Skeletal muscle satellite cell (primary cell): Measurements from ENCODE around the gene B2M.
"Not testable (repeated sequence)": the region's sequence is repeated elsewhere in the genome, so short reads cannot be mapped to it uniquely, and the experiment has no call there.

Experiments
- H3K27me3 ChIP-seq: 2 replicates; pipeline ENCODE4 v1.7.0; 2013; ENCODE audit warnings: low read length; ENCODE audit not compliant: control insufficient read depth, insufficient read depth
- H3K36me3 ChIP-seq: 2 replicates; pipeline ENCODE4 v1.7.0; 2013; ENCODE audit warnings: mild to moderate bottlenecking, control low read depth, low read length; ENCODE audit not compliant: insufficient read depth
- H3K4me1 ChIP-seq: 2 replicates; pipeline ENCODE4 v1.7.0; 2013; ENCODE audit warnings: low read length; ENCODE audit not compliant: control insufficient read depth, insufficient read depth
- H3K4me2 ChIP-seq: 2 replicates; pipeline ENCODE4 v1.7.0; 2013; ENCODE audit warnings: mild to moderate bottlenecking, low read length
- H3K4me3 ChIP-seq: 2 replicates; pipeline ENCODE4 v1.7.0; 2013; ENCODE audit warnings: low read length
- H3K9ac ChIP-seq: 2 replicates; pipeline ENCODE4 v1.7.0; 2013; ENCODE audit warnings: mild to moderate bottlenecking, low read depth, low read length, moderate library complexity
- H3K9me3 ChIP-seq: replicated peaks from 2 replicates; pipeline ENCODE4 v1.7.0; 2013; ENCODE audit warnings: mild to moderate bottlenecking, control low read depth, low read length

The B2M gene

GRCh38 chr15:44676676-44677075 lies 34.6 kb upstream of the B2M start:
- peaks cover 69% of the 10 kb centered on the region for H3K27me3 ChIP-seq
- no peak overlapping the region for H3K9ac ChIP-seq
- H3K9me3 ChIP-seq: no peaks in the 10 kb centered on the region
- H3K36me3 ChIP-seq: no peaks in the 10 kb centered on the region
- H3K4me1 ChIP-seq: no peaks in the 10 kb centered on the region
- no peak overlapping the region for H3K4me2 ChIP-seq
- no peak overlapping the region for H3K4me3 ChIP-seq

GRCh38 chr15:44682211-44682610 lies 29.1 kb upstream of the B2M start:
- no peaks in the 10 kb centered on the region for H3K4me1 ChIP-seq
- H3K9me3 ChIP-seq: no peaks in the 10 kb centered on the region
- no peak overlapping the region for H3K4me2 ChIP-seq
- no peaks in the 10 kb centered on the region for H3K36me3 ChIP-seq
- H3K4me3 ChIP-seq: no peak overlapping the region
- H3K27me3 ChIP-seq: peaks cover 34% of the 10 kb centered on the region
- no peak overlapping the region for H3K9ac ChIP-seq

- H3K4me3 ChIP-seq, H3K9me3 ChIP-seq, H3K4me1 ChIP-seq, H3K9ac ChIP-seq, H3K36me3 ChIP-seq: not testable (repeated sequence)
- peak overlapping the region; percentile 33 for H3K4me2 ChIP-seq
- H3K27me3 ChIP-seq: peaks cover 30% of the 10 kb centered on the region
These were observed 28.3 kb upstream of the B2M start for GRCh38 chr15:44682809-44683682.

GRCh38 chr15:44689318-44689717 lies 22.0 kb upstream of the B2M start:
- not testable (repeated sequence) for H3K36me3 ChIP-seq, H3K9ac ChIP-seq, H3K9me3 ChIP-seq, H3K4me3 ChIP-seq, H3K4me2 ChIP-seq, H3K4me1 ChIP-seq
- H3K27me3 ChIP-seq: peaks cover 18% of the 10 kb centered on the region

DNA sequence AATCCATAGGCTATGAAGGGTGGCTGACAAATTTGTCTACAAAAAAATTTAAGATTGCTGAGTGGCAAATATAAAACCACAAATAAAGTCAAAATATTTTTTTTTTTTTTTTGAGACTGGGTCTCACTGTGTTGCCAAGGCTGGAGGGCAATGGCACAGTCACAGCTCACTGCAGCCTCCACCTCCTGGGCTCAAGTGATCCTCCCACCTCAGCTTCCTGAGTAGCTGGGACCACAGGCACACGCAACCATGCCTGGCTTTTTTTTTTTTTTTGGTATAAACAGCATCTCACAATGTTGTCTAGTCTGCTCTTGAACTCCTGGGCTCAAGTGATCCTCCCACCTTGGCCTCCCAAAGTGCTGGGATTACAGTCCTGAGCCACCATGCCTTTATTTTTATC lies 21.1 kb upstream of the B2M start:
- not testable (repeated sequence) for H3K9ac ChIP-seq, H3K9me3 ChIP-seq, H3K4me1 ChIP-seq, H3K4me2 ChIP-seq, H3K4me3 ChIP-seq, H3K36me3 ChIP-seq
- H3K27me3 ChIP-seq: peaks cover 25% of the 10 kb centered on the region

DNA sequence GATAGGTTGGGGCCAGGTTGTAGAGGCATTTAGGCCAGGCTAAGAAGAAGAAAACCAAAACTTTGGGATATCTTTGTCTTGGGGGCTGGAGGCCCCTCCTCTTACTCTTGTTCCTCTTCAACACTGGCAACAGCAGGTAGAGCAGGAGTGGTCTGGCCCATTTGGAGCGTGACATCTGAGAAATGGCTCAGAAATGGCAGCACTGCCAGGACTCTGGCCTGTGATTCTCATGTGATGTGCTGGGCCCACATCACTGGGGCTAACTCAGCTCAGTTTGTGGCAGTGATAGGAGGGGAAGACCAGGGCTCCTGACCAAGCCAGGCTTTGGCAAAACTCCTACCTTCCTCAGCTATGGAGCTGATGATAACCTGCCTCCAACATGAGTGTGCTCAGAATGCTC lies 18.7 kb upstream of the B2M start:
- no peak overlapping the region for H3K4me3 ChIP-seq
- H3K27me3 ChIP-seq: peaks cover 40% of the 10 kb centered on the region
- H3K9me3 ChIP-seq: no peaks in the 10 kb centered on the region
- H3K9ac ChIP-seq: no peak overlapping the region
- H3K4me1 ChIP-seq: no peaks in the 10 kb centered on the region
- no peak overlapping the region for H3K4me2 ChIP-seq
- no peaks in the 10 kb centered on the region for H3K36me3 ChIP-seq

- no peaks in the 10 kb centered on the region for H3K4me1 ChIP-seq
- no peak overlapping the region for H3K4me3 ChIP-seq
- H3K9me3 ChIP-seq: no peaks in the 10 kb centered on the region
- no peaks in the 10 kb centered on the region for H3K36me3 ChIP-seq
- no peak overlapping the region for H3K4me2 ChIP-seq
- H3K27me3 ChIP-seq: peaks cover 49% of the 10 kb centered on the region
- H3K9ac ChIP-seq: no peak overlapping the region
These were observed 16.9 kb upstream of the B2M start for GRCh38 chr15:44694416-44694815.

- H3K36me3 ChIP-seq: no peaks in the 10 kb centered on the region
- H3K9ac ChIP-seq: no peak overlapping the region
- H3K27me3 ChIP-seq: peaks cover 49% of the 10 kb centered on the region
- no peak overlapping the region for H3K4me2 ChIP-seq
- no peaks in the 10 kb centered on the region for H3K9me3 ChIP-seq
- H3K4me3 ChIP-seq: no peak overlapping the region
- H3K4me1 ChIP-seq: no peaks in the 10 kb centered on the region
These were observed 16.0 kb upstream of the B2M start for GRCh38 chr15:44695294-44695693.

GRCh38 chr15:44697014-44697413 lies 14.3 kb upstream of the B2M start:
- no peak overlapping the region for H3K9ac ChIP-seq
- H3K36me3 ChIP-seq: no peaks in the 10 kb centered on the region
- H3K4me1 ChIP-seq: no peaks in the 10 kb centered on the region
- H3K4me3 ChIP-seq: no peak overlapping the region
- no peak overlapping the region for H3K4me2 ChIP-seq
- no peaks in the 10 kb centered on the region for H3K9me3 ChIP-seq
- H3K27me3 ChIP-seq: peaks cover 46% of the 10 kb centered on the region

GRCh38 chr15:44698641-44699040 lies 12.7 kb upstream of the B2M start:
- peaks cover 35% of the 10 kb centered on the region for H3K27me3 ChIP-seq

GRCh38 chr15:44700676-44701075 lies 10.6 kb upstream of the B2M start:
- H3K4me1 ChIP-seq, H3K36me3 ChIP-seq, H3K4me3 ChIP-seq, H3K4me2 ChIP-seq, H3K9ac ChIP-seq, H3K9me3 ChIP-seq: not testable (repeated sequence)
- H3K27me3 ChIP-seq: peaks cover 19% of the 10 kb centered on the region

More at GRCh38 chr15:44698641-44699040, 12.7 kb upstream of the B2M start:
- Histone ChIP-seq H3K9ac (no peak overlapping the region), H3K4me3 (no peak overlapping the region), H3K4me1 (no peaks in the 10 kb centered on the region), H3K36me3 (no peaks in the 10 kb centered on the region), H3K4me2 (no peak overlapping the region), H3K9me3 (no peaks in the 10 kb centered on the region)

DNA sequence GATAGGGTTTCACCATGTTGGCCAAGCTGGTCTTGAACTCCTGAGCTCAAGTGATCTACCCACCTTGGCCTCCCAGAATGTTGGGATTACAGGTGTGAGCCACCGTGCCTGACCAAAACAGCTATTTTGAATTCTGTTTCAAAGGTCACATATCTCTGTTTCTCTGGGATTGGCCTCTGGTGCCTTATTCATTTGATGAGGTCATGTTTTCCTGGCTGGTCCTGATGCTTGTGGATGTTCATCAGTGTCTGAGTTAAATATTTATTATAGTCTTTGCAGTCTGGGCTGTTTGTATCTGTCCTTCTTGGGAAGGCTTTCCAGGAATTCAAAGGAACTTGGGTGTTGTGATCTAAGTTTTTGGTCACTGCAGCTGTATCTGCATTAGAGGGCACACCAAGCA lies 5.3 kb upstream of the B2M start:
- Histone ChIP-seq H3K9ac (no peak overlapping the region), H3K4me1 (no peaks in the 10 kb centered on the region), H3K4me3 (no peak overlapping the region), H3K27me3 (no peaks in the 10 kb centered on the region), H3K4me2 (no peak overlapping the region), H3K36me3 (no peaks in the 10 kb centered on the region), H3K9me3 (no peaks in the 10 kb centered on the region)
